ENCODE results near the gene SCGB3A2. TPM values are rescaled to one million over a fixed set of nuclear protein-coding genes. Genes with fewer than 3 reads are reported as not detected.

SCGB3A2 gene
- polyA plus RNA-seq, 3 donors from 2014 or later = not detected

GRCh38 chr5:147901599-147902039, 23.1 kb downstream of the SCGB3A2 start:
- Mint-ChIP-seq H3K36me3 (no peaks in the 10 kb centered on the region), H3K27ac (no peak overlapping the region), H3K4me1 (no peaks in the 10 kb centered on the region), H3K27me3 (ENCODE audit: low read depth in 3 of 3) (peaks cover 2 to 5% (median 2%) of the 10 kb centered on the region in 3 donors), H3K4me3 (no peak overlapping the region), H3K9me3 (no peaks in the 10 kb centered on the region)
- DNase-seq = no peak

- H3K36me3 Mint-ChIP-seq = no peaks in the 10 kb centered on the region
- no peaks in the 10 kb centered on the region for H3K4me1 Mint-ChIP-seq
- H3K4me3 Mint-ChIP-seq = no peak overlapping the region
- H3K27ac Mint-ChIP-seq = no peak overlapping the region
- peaks cover 2 to 3% (median 3%) of the 10 kb centered on the region in 3 donors for H3K27me3 Mint-ChIP-seq (ENCODE audit: low read depth in 3 of 3)
- no peaks in the 10 kb centered on the region for H3K9me3 Mint-ChIP-seq
- no peak for DNase-seq
These were observed 24.2 kb downstream of the SCGB3A2 start for GRCh38 chr5:147902609-147903115.

DNA sequence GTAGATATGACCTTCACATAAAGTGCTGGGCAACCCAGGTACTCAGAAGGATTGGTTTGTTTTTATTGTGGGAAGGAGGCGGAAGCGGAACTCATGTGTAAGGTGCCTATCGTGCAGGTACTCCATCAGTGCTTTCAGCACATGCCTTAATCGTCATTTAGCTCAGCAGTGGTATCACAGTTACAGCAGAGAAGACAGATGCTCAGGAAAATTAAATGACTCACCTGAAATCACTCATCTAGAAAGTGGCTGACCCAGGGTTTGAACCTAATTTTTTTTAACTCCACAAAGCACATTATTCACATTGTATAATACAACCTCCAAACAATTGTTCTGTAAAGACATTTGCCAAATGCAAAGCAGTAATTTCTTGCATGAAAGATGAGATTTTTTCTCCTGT, 25.6 kb downstream of the SCGB3A2 start:
- H3K36me3 Mint-ChIP-seq = no peaks in the 10 kb centered on the region

DNA sequence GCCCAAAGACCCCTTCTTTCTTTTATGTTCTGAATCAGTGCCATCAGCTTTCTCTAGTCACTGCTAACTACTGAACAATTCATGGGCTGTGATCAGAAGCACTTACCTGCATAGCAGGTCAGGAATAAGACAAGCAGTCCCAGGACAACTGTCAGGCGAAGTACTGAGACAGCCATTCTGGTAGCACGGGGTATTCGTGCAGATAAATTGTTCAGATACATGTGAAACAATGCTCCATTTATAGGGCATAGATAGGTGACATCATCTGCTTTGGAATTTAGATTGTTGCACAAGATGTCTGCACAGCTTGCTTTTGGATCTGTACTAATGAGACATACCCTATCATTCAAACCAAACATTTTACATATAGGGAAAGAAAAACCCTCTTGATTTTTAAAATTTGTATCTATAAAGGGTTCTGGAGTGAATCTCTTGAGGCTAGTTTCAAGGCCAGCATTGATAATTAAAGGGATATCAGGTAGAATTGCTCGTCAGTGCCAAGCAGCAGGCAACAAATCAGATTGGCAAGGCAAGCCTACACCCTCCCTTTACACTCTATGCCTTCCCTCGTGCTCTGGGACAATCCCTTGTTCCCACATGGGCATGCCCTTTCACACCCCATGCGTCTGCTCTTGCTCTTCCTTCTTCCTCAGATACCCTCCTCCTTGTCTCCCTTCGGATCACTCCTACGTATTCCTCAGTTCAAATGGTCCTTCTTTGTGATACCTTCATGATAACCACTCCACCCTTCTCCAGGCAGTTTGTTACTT, 28.0 kb downstream of the SCGB3A2 start, which contains the start of gene C5orf46:
TSS of gene C5orf46 (minus strand) at position 213 of the 770 bp plus-strand sequence. CDS start at position 176, 37 bp downstream.
- no peaks in the 10 kb centered on the region for H3K4me1 Mint-ChIP-seq
- no peak for DNase-seq
- no peaks in the 10 kb centered on the region for H3K9me3 Mint-ChIP-seq
- no peaks in the 10 kb centered on the region for H3K36me3 Mint-ChIP-seq
- no peak within 1 kb of the TSS for H3K4me3 Mint-ChIP-seq
- H3K27me3 Mint-ChIP-seq (ENCODE audit: low read depth in 3 of 3) = peaks cover 0 to 6% (median 3%) of the 10 kb centered on the region in 3 donors
- H3K27ac Mint-ChIP-seq = no peak within 1 kb of the TSS

More for the DNA sequence above, 25.6 kb downstream of the SCGB3A2 start:
- H3K27me3 Mint-ChIP-seq (ENCODE audit: low read depth in 3 of 3) = peaks cover 2 to 6% (median 5%) of the 10 kb centered on the region in 3 donors
- no peaks in the 10 kb centered on the region for H3K4me1 Mint-ChIP-seq
- no peak for DNase-seq
- H3K27ac Mint-ChIP-seq = no peak overlapping the region
- H3K4me3 Mint-ChIP-seq = no peak overlapping the region
- no peaks in the 10 kb centered on the region for H3K9me3 Mint-ChIP-seq

DNA sequence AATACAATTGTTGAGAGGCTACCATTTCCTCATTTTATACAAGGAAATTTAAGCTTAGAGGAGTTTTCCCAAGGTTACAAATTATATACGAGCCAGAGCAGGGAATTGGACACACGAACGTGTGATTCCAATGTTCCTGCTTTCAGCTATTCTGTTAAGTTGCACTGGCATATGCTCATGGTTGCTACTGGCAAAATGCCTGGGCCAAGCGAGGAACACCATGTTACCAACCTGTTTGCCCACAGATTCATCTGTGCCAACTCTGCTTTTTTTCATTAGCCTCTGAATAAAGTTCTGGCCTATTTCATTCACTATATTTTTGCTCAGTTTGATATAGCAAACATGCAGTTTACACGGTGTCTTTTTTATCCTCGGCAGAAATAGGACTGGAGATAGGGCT, 32.9 kb downstream of the SCGB3A2 start:
- Mint-ChIP-seq H3K4me1 (no peaks in the 10 kb centered on the region), H3K4me3 (no peak overlapping the region), H3K27ac (no peak overlapping the region), H3K27me3 (ENCODE audit: low read depth in 3 of 3) (peaks cover 0 to 11% (median 5%) of the 10 kb centered on the region in 3 donors), H3K9me3 (no peaks in the 10 kb centered on the region), H3K36me3 (no peaks in the 10 kb centered on the region)
- DNase-seq = no peak

DNA sequence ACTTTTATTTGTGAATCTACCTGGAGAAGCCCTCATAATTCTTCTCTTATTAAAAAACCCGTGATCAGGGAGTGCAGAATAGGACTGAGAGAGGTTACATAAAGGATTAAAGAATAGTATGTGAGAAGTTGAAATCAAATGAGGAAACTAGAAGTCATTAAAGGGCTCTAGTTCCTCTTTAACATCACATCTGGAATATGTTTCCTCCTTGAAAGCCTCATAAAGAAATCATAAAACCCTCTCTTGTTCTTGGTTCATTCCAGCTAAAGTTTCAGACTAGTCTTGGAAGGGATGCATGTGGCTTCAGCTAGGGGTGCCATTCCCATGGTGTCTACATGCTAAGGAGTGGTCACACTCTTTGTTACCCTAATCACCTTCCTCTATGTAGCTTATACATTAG, 33.5 kb downstream of the SCGB3A2 start:
- no peaks in the 10 kb centered on the region for H3K36me3 Mint-ChIP-seq
- H3K9me3 Mint-ChIP-seq = no peaks in the 10 kb centered on the region
- peaks cover 0 to 11% (median 5%) of the 10 kb centered on the region in 3 donors for H3K27me3 Mint-ChIP-seq (ENCODE audit: low read depth in 3 of 3)
- H3K27ac Mint-ChIP-seq = no peak overlapping the region
- no peaks in the 10 kb centered on the region for H3K4me1 Mint-ChIP-seq
- H3K4me3 Mint-ChIP-seq = no peak overlapping the region
- DNase-seq = no peak

DNA sequence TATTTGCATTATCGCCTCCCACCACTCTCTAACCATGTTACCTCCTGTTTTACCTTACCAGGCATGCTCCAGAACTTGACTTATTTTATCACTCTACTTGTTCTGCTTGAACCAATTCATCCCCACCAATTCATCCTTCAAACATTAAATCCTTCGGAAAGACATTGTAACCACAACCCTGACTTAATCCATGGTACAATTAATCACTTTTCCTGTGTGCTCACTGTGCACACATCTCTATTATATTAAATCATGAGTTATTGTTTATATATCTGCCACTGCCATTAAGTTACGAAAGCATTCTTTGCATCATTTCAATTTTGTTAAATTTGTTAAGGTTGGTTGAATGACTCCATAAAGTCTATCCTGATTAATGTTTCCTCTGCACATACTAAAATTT, 35.3 kb downstream of the SCGB3A2 start:
- H3K4me3 Mint-ChIP-seq = no peak overlapping the region
- no peak overlapping the region for H3K27ac Mint-ChIP-seq
- no peaks in the 10 kb centered on the region for H3K9me3 Mint-ChIP-seq
- no peaks in the 10 kb centered on the region for H3K4me1 Mint-ChIP-seq
- no peak for DNase-seq
- peaks cover 0 to 7% (median 2%) of the 10 kb centered on the region in 3 donors for H3K27me3 Mint-ChIP-seq (ENCODE audit: low read depth in 3 of 3)
- H3K36me3 Mint-ChIP-seq = no peaks in the 10 kb centered on the region

GRCh38 chr5:147918101-147918685, 39.7 kb downstream of the SCGB3A2 start:
- peaks cover 2 to 4% (median 2%) of the 10 kb centered on the region in 3 donors for H3K27me3 Mint-ChIP-seq (ENCODE audit: low read depth in 3 of 3)
- no peaks in the 10 kb centered on the region for H3K36me3 Mint-ChIP-seq
- H3K4me1 Mint-ChIP-seq = no peaks in the 10 kb centered on the region
- H3K27ac Mint-ChIP-seq = no peak overlapping the region
- no peaks in the 10 kb centered on the region for H3K9me3 Mint-ChIP-seq
- no peak overlapping the region for H3K4me3 Mint-ChIP-seq
- no peak for DNase-seq

DNA sequence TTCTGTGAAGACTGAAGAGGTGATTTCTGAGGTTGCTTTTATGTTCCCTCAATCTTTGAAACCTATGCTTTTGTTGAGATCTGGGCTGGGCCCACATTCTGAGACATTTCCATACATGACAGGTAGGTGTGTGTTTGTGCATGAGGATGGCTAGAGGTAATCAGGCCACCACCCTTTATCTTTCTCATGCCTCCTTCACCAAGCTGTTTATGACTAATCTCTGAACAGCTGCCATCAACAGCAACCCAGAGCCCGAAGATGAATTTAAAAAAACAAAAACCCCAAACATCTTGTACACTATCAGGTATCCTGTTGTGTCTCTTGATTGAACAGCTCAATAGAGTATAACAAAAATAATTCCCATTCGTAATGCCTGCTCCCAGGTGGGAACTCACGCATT, 40.4 kb downstream of the SCGB3A2 start:
- no peaks in the 10 kb centered on the region for H3K36me3 Mint-ChIP-seq
- H3K27me3 Mint-ChIP-seq (ENCODE audit: low read depth in 3 of 3) = peaks cover 0 to 4% (median 2%) of the 10 kb centered on the region in 3 donors
- no peaks in the 10 kb centered on the region for H3K9me3 Mint-ChIP-seq
- no peak overlapping the region for H3K4me3 Mint-ChIP-seq
- no peak for DNase-seq
- no peaks in the 10 kb centered on the region for H3K4me1 Mint-ChIP-seq
- no peak overlapping the region for H3K27ac Mint-ChIP-seq

DNA sequence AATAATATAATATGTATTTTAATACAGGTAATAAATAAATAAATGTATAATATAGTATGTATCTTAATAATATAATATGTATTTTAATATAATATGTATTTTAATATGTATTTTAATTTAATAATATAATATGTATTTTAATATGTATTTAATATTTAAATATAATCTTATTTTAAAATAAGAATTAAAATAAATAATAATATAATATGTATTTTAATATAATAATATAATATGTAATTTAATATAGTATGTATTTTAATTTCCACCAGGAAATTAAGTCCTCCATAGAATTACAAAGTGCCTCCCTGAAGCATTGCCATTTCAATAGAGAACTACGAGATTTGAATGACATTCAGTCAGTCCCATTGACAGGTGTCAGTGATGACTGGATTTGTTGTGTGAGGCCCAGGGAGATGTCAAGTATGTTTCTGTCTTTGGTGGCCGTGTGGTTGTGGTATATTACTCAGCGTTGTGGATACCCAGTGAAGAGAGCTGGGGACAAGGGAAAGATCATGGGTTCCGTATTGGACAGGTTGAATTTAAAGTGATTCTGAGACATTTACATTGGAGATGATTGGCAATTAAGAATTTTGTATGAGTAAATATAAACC, 42.0 kb downstream of the SCGB3A2 start:
- Mint-ChIP-seq H3K9me3 (no peaks in the 10 kb centered on the region), H3K27me3 (ENCODE audit: low read depth in 3 of 3) (peaks cover 0 to 2% (median 2%) of the 10 kb centered on the region in 3 donors), H3K4me3 (no peak overlapping the region), H3K36me3 (no peaks in the 10 kb centered on the region), H3K4me1 (no peaks in the 10 kb centered on the region), H3K27ac (no peak overlapping the region)
- DNase-seq = no peak

GRCh38 chr5:147921136-147921535, 42.6 kb downstream of the SCGB3A2 start:
- H3K4me1 Mint-ChIP-seq = no peaks in the 10 kb centered on the region
- peaks cover 0 to 4% (median 2%) of the 10 kb centered on the region in 3 donors for H3K27me3 Mint-ChIP-seq (ENCODE audit: low read depth in 3 of 3)
- no peaks in the 10 kb centered on the region for H3K36me3 Mint-ChIP-seq
- no peak for DNase-seq
- no peak overlapping the region for H3K4me3 Mint-ChIP-seq
- H3K9me3 Mint-ChIP-seq = peaks cover 0 to 2% (median 0%) of the 10 kb centered on the region in 6 donors
- no peak overlapping the region for H3K27ac Mint-ChIP-seq

DNA sequence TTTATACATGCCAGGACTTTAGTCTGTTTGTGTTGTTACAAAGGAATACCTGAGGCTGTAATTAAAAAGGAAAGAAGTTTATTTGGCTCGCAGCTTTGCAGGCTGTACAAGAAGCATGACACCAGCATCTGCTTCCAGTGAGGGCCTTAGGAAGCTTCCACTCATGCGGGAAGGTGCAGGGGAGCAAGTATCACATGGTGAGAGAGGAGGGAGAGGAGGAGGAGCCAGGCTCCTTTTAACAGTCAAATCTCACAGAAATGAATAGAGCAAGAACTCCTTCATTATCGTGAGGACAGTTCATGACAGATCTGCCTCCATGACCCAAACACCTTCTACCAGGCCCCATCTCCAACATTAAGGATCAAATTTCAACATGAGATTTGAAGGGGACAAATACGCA, 46.5 kb downstream of the SCGB3A2 start:
- no peak overlapping the region for H3K27ac Mint-ChIP-seq
- H3K9me3 Mint-ChIP-seq = peaks cover 0 to 5% (median 0%) of the 10 kb centered on the region in 6 donors
- peaks cover 2 to 5% (median 3%) of the 10 kb centered on the region in 3 donors for H3K27me3 Mint-ChIP-seq (ENCODE audit: low read depth in 3 of 3)
- no peak for DNase-seq
- H3K4me3 Mint-ChIP-seq = no peak overlapping the region
- H3K36me3 Mint-ChIP-seq = no peaks in the 10 kb centered on the region
- no peaks in the 10 kb centered on the region for H3K4me1 Mint-ChIP-seq

GRCh38 chr5:147927901-147928300, 49.4 kb downstream of the SCGB3A2 start:
- Mint-ChIP-seq H3K27ac (no peak overlapping the region), H3K4me1 (no peaks in the 10 kb centered on the region), H3K4me3 (no peak overlapping the region), H3K9me3 (peaks cover 0 to 5% (median 0%) of the 10 kb centered on the region in 6 donors), H3K27me3 (ENCODE audit: low read depth in 3 of 3) (peaks cover 0 to 5% (median 3%) of the 10 kb centered on the region in 3 donors), H3K36me3 (no peaks in the 10 kb centered on the region)
- DNase-seq = no peak

DNA sequence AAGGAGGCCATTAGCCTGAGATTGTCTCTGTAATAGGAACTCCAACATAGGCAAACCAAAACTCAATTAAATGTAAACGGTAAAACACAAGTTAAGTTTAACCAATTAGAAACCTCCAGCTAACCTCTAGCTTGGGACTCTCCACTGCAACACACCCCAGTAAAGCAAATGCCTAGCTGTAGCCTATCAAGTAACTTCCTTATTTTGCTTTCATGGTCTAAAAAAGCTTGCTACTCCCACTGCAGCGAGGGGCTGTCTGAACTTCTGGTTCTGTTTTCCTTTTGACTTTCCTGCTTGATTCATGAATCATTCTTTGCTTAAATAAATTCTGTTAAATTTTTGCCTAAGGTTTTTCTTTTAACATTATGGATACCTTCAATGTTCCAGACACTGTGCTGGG, 52.3 kb downstream of the SCGB3A2 start:
- Mint-ChIP-seq H3K9me3 (peaks cover 0 to 5% (median 0%) of the 10 kb centered on the region in 6 donors), H3K36me3 (no peaks in the 10 kb centered on the region), H3K4me3 (no peak overlapping the region), H3K27ac (no peak overlapping the region), H3K27me3 (ENCODE audit: low read depth in 3 of 3) (peaks cover 0 to 3% (median 3%) of the 10 kb centered on the region in 3 donors), H3K4me1 (no peaks in the 10 kb centered on the region)
- no peak for DNase-seq
